IPS-18c (cell line): ENCODE data around the gene VPS45.
A peak's percentile ranks its signal among the peaks of the same experiment; 100 is the strongest.
"Not testable (repeated sequence)": the region's sequence is repeated elsewhere in the genome, so short reads cannot be mapped to it uniquely, and the experiment has no call there.

Experiments used
- H3K4me3 ChIP-seq: 2 replicates; pipeline ENCODE4 v1.7.0; 2013; ENCODE audit warnings: low read depth, mild to moderate bottlenecking, low read length, moderate library complexity; ENCODE audit not compliant: insufficient read depth
- H3K9me3 ChIP-seq: one replicate; pipeline ENCODE4 v1.6.1; 2013; ENCODE audit warnings: mild to moderate bottlenecking, low read length, moderate library complexity; ENCODE audit not compliant: control insufficient read depth, insufficient read depth

Gene VPS45

GRCh38 chr1:150067184-150068108 is at the start of gene VPS45:
Gene VPS45, plus strand, starts transcription at chr1:150067776. Its CDS starts 82 bp downstream, at chr1:150067858.
- peak within 1 kb of the TSS; percentile 59 for H3K4me3 ChIP-seq
- no peaks in the 10 kb centered on the region for H3K9me3 ChIP-seq

GRCh38 chr1:150018165-150018564 is 49.4 kb upstream of the VPS45 start:
- Histone ChIP-seq H3K9me3 (no peaks in the 10 kb centered on the region), H3K4me3 (no peak overlapping the region)

GRCh38 chr1:150020711-150021110 is 46.9 kb upstream of the VPS45 start:
- no peaks in the 10 kb centered on the region for H3K9me3 ChIP-seq
- H3K4me3 ChIP-seq, result no peak overlapping the region

- H3K4me3 ChIP-seq, result no peak overlapping the region
Measured at GRCh38 chr1:150021191-150021694, 46.3 kb upstream of the VPS45 start.

GRCh38 chr1:150022357-150022756 is 45.2 kb upstream of the VPS45 start:
- H3K9me3 ChIP-seq, result no peaks in the 10 kb centered on the region
- H3K4me3 ChIP-seq, result no peak overlapping the region

More at GRCh38 chr1:150021191-150021694, 46.3 kb upstream of the VPS45 start:
- no peaks in the 10 kb centered on the region for H3K9me3 ChIP-seq

- Histone ChIP-seq H3K4me3 (no peak overlapping the region), H3K9me3 (no peaks in the 10 kb centered on the region)
Measured at GRCh38 chr1:150024156-150024555, 43.4 kb upstream of the VPS45 start.

GRCh38 chr1:150028322-150028721 is 39.3 kb upstream of the VPS45 start:
- Histone ChIP-seq H3K4me3 (no peak overlapping the region), H3K9me3 (no peaks in the 10 kb centered on the region)

GRCh38 chr1:150034336-150034735 is 33.2 kb upstream of the VPS45 start:
- no peak overlapping the region for H3K4me3 ChIP-seq
- no peaks in the 10 kb centered on the region for H3K9me3 ChIP-seq

GRCh38 chr1:150049926-150050325 is 17.6 kb upstream of the VPS45 start:
- Histone ChIP-seq H3K9me3 (peaks cover 2% of the 10 kb centered on the region), H3K4me3 (no peak overlapping the region)

GRCh38 chr1:150051089-150051373 is 16.5 kb upstream of the VPS45 start:
- peaks cover 2% of the 10 kb centered on the region for H3K9me3 ChIP-seq
- H3K4me3 ChIP-seq, result no peak overlapping the region

GRCh38 chr1:150051905-150052412 is 15.6 kb upstream of the VPS45 start:
- H3K9me3 ChIP-seq, H3K4me3 ChIP-seq: not testable (repeated sequence)

GRCh38 chr1:150053926-150054325 is 13.7 kb upstream of the VPS45 start:
- peaks cover 2% of the 10 kb centered on the region for H3K9me3 ChIP-seq
- no peak overlapping the region for H3K4me3 ChIP-seq

GRCh38 chr1:150055507-150055906 is 12.1 kb upstream of the VPS45 start:
- H3K9me3 ChIP-seq, H3K4me3 ChIP-seq: not testable (repeated sequence)

- H3K4me3 ChIP-seq, result no peak overlapping the region
- H3K9me3 ChIP-seq, result peaks cover 2% of the 10 kb centered on the region
Measured at GRCh38 chr1:150056407-150056806, 11.2 kb upstream of the VPS45 start.

GRCh38 chr1:150060260-150060659 is 7.3 kb upstream of the VPS45 start:
- Histone ChIP-seq H3K4me3 (no peak overlapping the region), H3K9me3 (no peaks in the 10 kb centered on the region)

- H3K9me3 ChIP-seq, result no peaks in the 10 kb centered on the region
- H3K4me3 ChIP-seq, result no peak overlapping the region
Measured at GRCh38 chr1:150061632-150062101, 5.9 kb upstream of the VPS45 start.

- H3K4me3 ChIP-seq, result no peak overlapping the region
- no peaks in the 10 kb centered on the region for H3K9me3 ChIP-seq
Measured at GRCh38 chr1:150062113-150062512, 5.5 kb upstream of the VPS45 start.

GRCh38 chr1:150065184-150065871 is 2.2 kb upstream of the VPS45 start:
- H3K4me3 ChIP-seq, result no peak overlapping the region

More at GRCh38 chr1:150065184-150065871, 2.2 kb upstream of the VPS45 start:
- no peaks in the 10 kb centered on the region for H3K9me3 ChIP-seq
